ENCODE measurements around the gene MAN1C1. TPM values are rescaled to one million over a fixed set of nuclear protein-coding genes. Genes with fewer than 3 reads are reported as not detected.

Gene MAN1C1
- polyA plus RNA-seq, 4 donors, result 11.5 to 17.5 (median 16.3) TPM

DNA sequence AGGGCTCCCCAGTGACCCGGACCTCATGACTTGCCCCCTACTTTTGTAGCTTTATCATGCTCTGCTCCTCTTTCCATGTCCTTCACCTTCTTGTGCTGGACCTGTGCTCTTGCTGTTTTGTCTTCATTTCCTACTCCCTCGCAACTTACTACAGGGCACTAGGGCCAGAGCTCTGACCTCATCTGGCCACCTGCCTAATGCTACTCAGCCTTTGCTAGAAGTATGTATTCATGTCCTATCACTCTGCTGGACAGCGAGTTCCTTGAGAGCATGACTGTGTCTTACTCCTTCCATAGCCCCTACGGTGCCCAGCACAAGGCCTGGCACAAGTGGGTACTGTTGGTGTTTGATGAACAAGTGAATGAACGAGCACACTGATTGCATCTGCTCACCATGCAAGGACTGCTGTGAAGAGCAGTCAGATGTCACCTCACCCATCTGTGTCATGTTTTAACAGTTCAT is 205.1 kb downstream of the MAN1C1 start:
- no peak for DNase-seq (ENCODE audit: low read depth in 4 of 4, low spot score in 3 of 4)

DNA sequence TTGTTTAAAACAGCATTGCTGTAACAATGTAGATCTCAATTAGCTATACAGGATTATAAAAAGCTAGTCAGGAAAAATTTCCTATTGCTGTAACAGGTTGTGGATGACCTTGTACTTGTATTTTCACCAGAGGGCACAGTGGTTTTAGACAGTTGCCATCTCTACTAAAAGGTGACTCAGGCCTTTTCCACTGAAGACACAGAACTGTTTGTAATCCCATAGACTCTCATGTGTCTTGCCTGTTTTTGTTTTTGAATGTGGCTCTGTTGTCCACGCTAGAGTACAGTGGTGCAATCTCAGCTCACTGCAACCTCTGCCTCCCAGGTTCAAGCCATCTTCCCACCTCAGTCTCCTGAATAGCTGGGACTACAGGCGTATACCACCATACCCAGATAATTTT is 209.0 kb downstream of the MAN1C1 start:
- DNase-seq (ENCODE audit: low read depth in 4 of 4, low spot score in 3 of 4), result no peak

DNA sequence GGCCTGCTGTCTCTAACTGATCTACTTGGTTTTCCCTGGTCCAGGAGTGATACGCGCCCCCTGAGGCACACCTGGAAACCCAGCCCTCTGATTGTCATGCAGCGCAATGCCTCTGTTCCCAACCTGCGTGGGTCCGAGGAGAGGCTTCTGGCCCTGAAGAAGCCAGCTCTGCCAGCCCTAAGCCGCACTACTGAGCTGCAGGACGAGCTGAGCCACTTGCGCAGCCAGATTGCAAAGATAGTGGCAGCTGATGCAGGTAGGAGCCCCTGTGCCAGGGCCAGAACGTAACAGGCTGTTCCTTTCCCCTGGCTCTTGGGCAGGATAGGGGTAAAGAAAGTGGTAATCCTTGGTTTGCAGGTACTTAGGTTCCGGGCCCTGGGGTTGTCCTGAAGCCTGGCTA is 210.0 kb downstream of the MAN1C1 start:
- DNase-seq (ENCODE audit: low read depth in 4 of 4, low spot score in 3 of 4), result no peak

DNA sequence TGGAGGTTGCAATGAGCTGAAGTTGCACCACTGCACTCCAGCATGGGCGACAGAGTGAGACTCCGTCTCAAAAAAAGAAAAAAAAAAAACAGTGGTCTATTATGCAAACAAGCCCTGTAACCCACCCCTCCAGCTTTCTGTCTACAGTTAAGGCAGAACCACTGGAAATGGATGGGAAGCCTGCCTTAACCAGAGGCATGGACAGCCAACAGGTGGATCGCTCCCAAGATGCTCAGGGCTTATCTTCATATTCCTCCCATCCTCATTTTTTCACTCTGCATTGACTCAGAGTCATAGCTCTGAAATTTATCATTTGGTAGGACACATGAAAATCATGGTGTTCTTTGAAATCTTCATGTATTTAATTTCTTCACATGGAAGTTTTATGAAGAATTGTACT is 211.9 kb downstream of the MAN1C1 start:
- DNase-seq (ENCODE audit: low read depth in 4 of 4, low spot score in 3 of 4), result no peak

DNA sequence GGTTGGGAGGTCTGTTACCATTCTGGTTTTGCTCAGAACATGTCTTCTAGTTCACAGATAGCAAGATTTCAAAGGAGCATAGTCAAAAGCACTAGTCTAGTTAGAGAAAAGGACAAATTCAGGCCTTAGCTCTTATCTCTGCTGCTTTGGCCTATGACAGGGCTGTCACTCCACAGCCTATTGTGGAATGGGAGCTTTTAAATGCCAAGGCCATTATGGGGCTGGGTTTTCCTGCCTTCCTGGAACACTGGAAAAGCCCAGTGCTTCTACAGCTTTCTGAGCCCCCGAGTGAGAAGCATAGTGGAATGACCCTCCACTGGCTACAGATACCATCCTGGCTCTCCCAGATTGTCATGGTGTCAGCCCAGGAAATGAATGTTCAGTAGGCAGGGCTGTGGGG is 212.5 kb downstream of the MAN1C1 start:
- DNase-seq (ENCODE audit: low read depth in 4 of 4, low spot score in 3 of 4), result no peak

DNA sequence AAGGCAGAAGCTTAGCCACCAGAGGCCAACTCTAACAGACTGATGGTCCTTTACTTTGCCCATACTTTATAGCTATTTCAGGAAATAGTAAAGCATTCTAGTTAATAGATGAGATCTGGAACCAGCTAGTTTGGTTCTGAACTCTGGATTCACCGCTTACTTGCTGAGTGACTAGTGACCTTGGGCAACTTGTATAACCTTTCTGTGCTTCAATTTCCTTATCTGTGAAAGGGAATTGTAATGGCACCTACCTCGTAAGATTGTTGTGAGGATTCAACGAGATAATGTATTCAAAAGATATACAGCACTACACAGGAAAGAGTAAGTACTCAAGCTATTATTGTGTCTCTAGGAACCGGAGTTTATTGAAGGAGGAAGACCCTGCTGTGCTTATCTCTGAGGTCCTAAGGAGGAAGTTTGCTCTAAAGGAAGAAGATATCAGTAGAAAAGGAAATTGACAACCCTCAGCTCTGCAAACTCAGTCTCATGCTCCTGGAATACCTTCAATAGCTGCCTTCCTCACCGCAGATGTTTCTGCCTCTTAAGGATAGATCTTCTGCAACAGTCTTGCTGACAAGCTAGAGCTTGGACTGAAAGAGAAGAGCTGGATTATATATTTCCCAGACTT is 215.1 kb downstream of the MAN1C1 start:
- DNase-seq (ENCODE audit: low read depth in 4 of 4, low spot score in 3 of 4), result no peak

DNA sequence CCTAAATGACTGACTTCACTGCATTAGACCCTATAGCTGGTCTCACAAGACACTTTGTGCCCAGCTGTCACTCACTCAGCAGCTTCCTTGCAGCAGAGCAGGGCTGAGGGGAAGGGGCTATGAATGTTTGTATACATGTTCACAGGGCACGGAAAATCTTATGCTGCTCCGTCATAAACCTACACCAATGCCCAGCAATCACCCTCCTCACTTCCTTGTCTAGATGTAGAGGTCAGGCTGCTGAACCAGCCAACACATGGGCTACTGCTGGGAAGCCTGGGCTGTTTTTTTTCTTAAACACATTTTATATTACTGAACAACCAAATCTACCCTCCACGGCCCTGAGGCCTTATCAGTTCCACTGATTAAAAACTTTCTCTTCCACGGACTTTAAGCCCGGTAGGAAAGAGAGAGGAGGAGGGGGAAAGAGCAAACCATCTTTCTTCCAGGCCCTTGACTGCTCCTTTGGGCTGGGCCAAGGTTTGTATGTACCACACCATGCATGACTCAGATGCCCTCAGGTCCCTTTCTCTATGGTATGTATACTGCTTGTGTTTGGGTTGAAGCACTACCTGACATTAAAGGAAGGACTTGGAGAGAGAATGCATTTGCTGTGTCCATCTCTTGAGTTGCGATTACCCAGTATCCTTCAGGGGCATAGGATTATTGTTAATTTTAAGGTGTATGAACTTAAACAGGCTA is 215.9 kb downstream of the MAN1C1 start:
- DNase-seq (ENCODE audit: low read depth in 4 of 4, low spot score in 3 of 4), result no peak

DNA sequence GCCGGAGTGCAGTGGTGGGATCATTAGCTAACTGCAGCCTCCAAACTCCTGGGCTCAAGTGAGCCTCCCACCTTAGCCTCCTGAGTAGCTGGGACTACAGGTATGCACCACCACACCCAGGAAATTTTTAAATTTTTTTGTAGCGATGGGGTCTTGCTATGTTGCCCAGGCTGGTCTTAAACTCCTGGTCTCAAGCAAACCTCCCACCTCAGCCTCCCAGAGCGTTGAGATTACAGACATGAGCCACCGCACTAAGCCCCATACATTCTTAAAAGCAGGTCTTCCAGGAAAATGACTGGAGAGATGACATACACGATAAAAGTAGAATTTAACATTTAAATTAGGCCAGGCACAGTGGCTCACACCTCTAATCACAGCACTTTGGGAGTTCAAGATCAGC is 216.6 kb downstream of the MAN1C1 start:
- no peak for DNase-seq (ENCODE audit: low read depth in 4 of 4, low spot score in 3 of 4)

Other genes starting within 250 kb of the MAN1C1 start
- 1 to 10 TPM in 3 of 4 donors, under 1 TPM in 1; 0.70 to 5.3 (median 1.2) TPM for gene RHCE, start 196.0 kb upstream of the MAN1C1 start, polyA plus RNA-seq (ENCODE audit: insufficient read length in 4 of 4)
- gene MACO1, start 185.9 kb upstream of the MAN1C1 start, polyA plus RNA-seq (ENCODE audit: insufficient read length in 4 of 4), result 10 to 100 TPM; 25.3 to 29.1 (median 27.1) TPM
- 10 to 100 TPM; 11.5 to 15.0 (median 11.7) TPM for gene LDLRAP1, start 73.2 kb upstream of the MAN1C1 start, polyA plus RNA-seq (ENCODE audit: insufficient read length in 4 of 4)
- gene SELENON, start 183.4 kb downstream of the MAN1C1 start, polyA plus RNA-seq (ENCODE audit: insufficient read length in 4 of 4), result 10 to 100 TPM; 70.5 to 86.0 (median 81.7) TPM
- gene MTFR1L, start 203.2 kb downstream of the MAN1C1 start, polyA plus RNA-seq (ENCODE audit: insufficient read length in 4 of 4), result 100 to 1,000 TPM in 1 of 4 donors, 10 to 100 TPM in 3; 68.7 to 117 (median 89.4) TPM
- gene AUNIP, start 242.7 kb downstream of the MAN1C1 start, polyA plus RNA-seq (ENCODE audit: insufficient read length in 4 of 4), result 1 to 10 TPM; 2.8 to 4.5 (median 3.6) TPM

All from left renal pelvis (tissue), 4 donors.